ENCODE results near the gene OR5M11.
"Not testable (repeated sequence)": the region's sequence is repeated elsewhere in the genome, so short reads cannot be mapped to it uniquely, and the experiment has no call there.

GRCh38 chr11:56554691-56555090 is 11.6 kb upstream of the OR5M11 start:
- TF ChIP-seq FOXA1 (IDR thresholded peaks at IDR 0.05); LEF1 (IDR thresholded peaks at IDR 0.05; ENCODE audit: borderline replicate concordance); SP1 (IDR thresholded peaks at IDR 0.05); SUZ12 (IDR thresholded peaks at IDR 0.05); TARDBP (IDR thresholded peaks at IDR 0.05); L3MBTL2 (conservative IDR thresholded peaks at IDR 0.05): not testable (repeated sequence)
